HepG2 (cell line): ENCODE results near the gene MFSD12.
A peak's percentile ranks its signal among the peaks of the same experiment; 100 is the strongest.

Experiments
- CTCF ChIP-seq: sonication (generic); formaldehyde crosslinking; IDR thresholded peaks from 2 replicates; pipeline ENCODE4 v1.5.0; 2020; ENCODE audit warnings: mild to moderate bottlenecking, missing genetic modification reagents, moderate library complexity
- EZH2 ChIP-seq: conservative IDR thresholded peaks from 2 replicates; pipeline ENCODE4 v1.6.1; 2012; ENCODE audit warnings: mild to moderate bottlenecking, low read depth, low read length, moderate library complexity
- IRF2 ChIP-seq: IDR thresholded peaks from 2 replicates; pipeline ENCODE4 v1.6.1; 2018; ENCODE audit warnings: missing genetic modification reagents, missing compliant biosample characterization
- USF2 ChIP-seq, 2 experiments: sonication (generic) in 1 of 2; formaldehyde crosslinking in 1 of 2; IDR thresholded peaks; 2 replicates each; pipeline versions ENCODE4 v1.5.1 to v1.6.1; 2011 to 2020; ENCODE audit warnings: borderline replicate concordance in 1 of 2, low read depth in 1 of 2, low read length in 1 of 2, mild to moderate bottlenecking in 1 of 2, missing genetic modification reagents in 1 of 2, moderate library complexity in 1 of 2
- ZNF713 ChIP-seq: sonication (generic); formaldehyde crosslinking; IDR thresholded peaks from 2 replicates; pipeline ENCODE4 v1.4.0; 2020; ENCODE audit warnings: mild to moderate bottlenecking, missing genetic modification reagents

- no peak for TF ChIP-seq ZNF713 (CRISPR knock-in tag)
- TF ChIP-seq EZH2: no peak
- TF ChIP-seq USF2 (IDR thresholded peaks at IDR 0.05; ENCODE audit: low read depth, low read length): no peak
- no peak for TF ChIP-seq USF2 (CRISPR knock-in tag; IDR thresholded peaks at IDR 0.05; ENCODE audit: borderline replicate concordance)
- TF ChIP-seq CTCF: peak; percentile 74
- no peak for TF ChIP-seq IRF2 (CRISPR knock-in tag)
Observed at GRCh38 chr19:3575260-3575741, 17.9 kb upstream of the MFSD12 start.
